ENCODE data around the gene CCDC27. TPM values are rescaled to one million over a fixed set of nuclear protein-coding genes. Genes with fewer than 3 reads are reported as not detected.
A peak's percentile ranks its signal among the peaks of the same experiment; 100 is the strongest.

CCDC27 gene
- total and polyA plus RNA-seq, 2 of the 13 experiments (the other 11 are each of a cell fraction or from before 2014, with no cell fraction given), result not detected

- TF ChIP-seq ZNF280D (CRISPR knock-in tag; IDR thresholded peaks at IDR 0.05) (no peak), FOXC1 (CRISPR knock-in tag; IDR thresholded peaks at IDR 0.05; ENCODE audit: borderline replicate concordance) (no peak), ZNF749 (CRISPR knock-in tag; IDR thresholded peaks at IDR 0.05; ENCODE audit: borderline replicate concordance) (no peak), NONO (IDR thresholded peaks at IDR 0.05) (no peak), NONO (CRISPR knock-in tag; conservative IDR thresholded peaks at IDR 0.05) (peak; percentile 60), ZNF776 (CRISPR knock-in tag; IDR thresholded peaks at IDR 0.05) (no peak), HNF4G (IDR thresholded peaks at IDR 0.05; ENCODE audit: borderline replicate concordance, low read depth, low read length) (peak; percentile 6; the same call in 1 of the 2 replicates), HNF4G (CRISPR knock-in tag; IDR thresholded peaks at IDR 0.05; ENCODE audit: borderline replicate concordance, low read depth) (0 out of 2 replicates have a peak, but pooled peaks have one; percentile 3), ARID3A (IDR thresholded peaks at IDR 0.05; ENCODE audit: low read depth, low read length) (no peak), TERF1 (CRISPR knock-in tag; IDR thresholded peaks at IDR 0.05) (no peak), PAX8 (CRISPR knock-in tag; IDR thresholded peaks at IDR 0.05; ENCODE audit: borderline replicate concordance) (no peak), NFKBIZ (CRISPR knock-in tag; IDR thresholded peaks at IDR 0.05) (no peak), MYC (CRISPR knock-in tag; IDR thresholded peaks at IDR 0.05; ENCODE audit: borderline replicate concordance) (peak; percentile 38; the same call in 1 of the 2 replicates), MXD4 (CRISPR knock-in tag; IDR thresholded peaks at IDR 0.05) (no peak), ZNF597 (CRISPR knock-in tag; IDR thresholded peaks at IDR 0.05) (no peak), EED (CRISPR knock-in tag; IDR thresholded peaks at IDR 0.05) (0 out of 2 replicates have a peak, but pooled peaks have one; percentile 15), ARNT2 (CRISPR knock-in tag; IDR thresholded peaks at IDR 0.05; ENCODE audit: low read depth) (no peak), ZNF572 (CRISPR knock-in tag; IDR thresholded peaks at IDR 0.05) (no peak), SCMH1 (CRISPR knock-in tag; IDR thresholded peaks at IDR 0.05; ENCODE audit: borderline replicate concordance) (no peak), ZFP1 (CRISPR knock-in tag; IDR thresholded peaks at IDR 0.05) (no peak), GLI4 (CRISPR knock-in tag; IDR thresholded peaks at IDR 0.05; ENCODE audit: borderline replicate concordance) (no peak)
- TF ChIP-seq, protein P1, sequence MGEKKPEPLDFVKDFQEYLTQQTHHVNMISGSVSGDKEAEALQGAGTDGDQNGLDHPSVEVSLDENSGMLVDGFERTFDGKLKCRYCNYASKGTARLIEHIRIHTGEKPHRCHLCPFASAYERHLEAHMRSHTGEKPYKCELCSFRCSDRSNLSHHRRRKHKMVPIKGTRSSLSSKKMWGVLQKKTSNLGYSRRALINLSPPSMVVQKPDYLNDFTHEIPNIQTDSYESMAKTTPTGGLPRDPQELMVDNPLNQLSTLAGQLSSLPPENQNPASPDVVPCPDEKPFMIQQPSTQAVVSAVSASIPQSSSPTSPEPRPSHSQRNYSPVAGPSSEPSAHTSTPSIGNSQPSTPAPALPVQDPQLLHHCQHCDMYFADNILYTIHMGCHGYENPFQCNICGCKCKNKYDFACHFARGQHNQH (CRISPR knock-in tag; IDR thresholded peaks at IDR 0.05), result no peak
Measured at GRCh38 chr1:3773572-3774275, 21.5 kb downstream of the CCDC27 start (continued).
